Endodermal cell (in vitro differentiated cells): ENCODE measurements around the gene SPEM1. TPM values are rescaled to one million over a fixed set of nuclear protein-coding genes. Genes with fewer than 3 reads are reported as not detected.

Experiments used
- DNase-seq: peaks from one replicate; pipeline ENCODE4 v3.0.0-alpha.2; 2017
- H3K27ac ChIP-seq: 2 replicates; pipeline ENCODE4 v1.5.1; 2013; ENCODE audit warnings: mild to moderate bottlenecking, low read depth, low read length, moderate library complexity
- H3K27me3 ChIP-seq: 2 replicates; pipeline ENCODE4 v1.6.1; 2013; ENCODE audit warnings: mild to moderate bottlenecking, low read length, moderate library complexity; ENCODE audit not compliant: insufficient read depth, control insufficient read depth, poor library complexity, severe bottlenecking
- H3K36me3 ChIP-seq: 2 replicates; pipeline ENCODE4 v1.7.0; 2013; ENCODE audit warnings: mild to moderate bottlenecking, low read length, moderate library complexity; ENCODE audit not compliant: control insufficient read depth, insufficient read depth
- H3K4me1 ChIP-seq: one replicate; pipeline ENCODE4 v1.7.0; 2013; ENCODE audit warnings: low read length; ENCODE audit not compliant: control insufficient read depth, insufficient read depth
- H3K4me3 ChIP-seq: 2 replicates; pipeline ENCODE4 v1.5.1; 2013; ENCODE audit warnings: mild to moderate bottlenecking, low read length, moderate library complexity
- H3K9ac ChIP-seq: 2 replicates; pipeline ENCODE4 v1.6.1; 2013; ENCODE audit warnings: mild to moderate bottlenecking, low read length, moderate library complexity; ENCODE audit not compliant: poor library complexity, severe bottlenecking; ENCODE audit errors: extremely low read depth
- H3K9me3 ChIP-seq: 2 replicates; pipeline ENCODE4 v1.6.1; 2013; ENCODE audit warnings: mild to moderate bottlenecking, low read length, moderate library complexity; ENCODE audit not compliant: control insufficient read depth
- H3K27ac Mint-ChIP-seq: 2 replicates; pipeline ENCODE4 v1.8.0; 2020; ENCODE audit warnings: mixed read lengths
- H3K27me3 Mint-ChIP-seq: 2 replicates; pipeline ENCODE4 v1.8.0; 2021; ENCODE audit warnings: mild to moderate bottlenecking, mixed read lengths; ENCODE audit not compliant: insufficient read depth
- H3K36me3 Mint-ChIP-seq: 2 replicates; pipeline ENCODE4 v1.8.0; 2020; ENCODE audit warnings: low read depth, mixed read lengths
- H3K4me1 Mint-ChIP-seq: 2 replicates; pipeline ENCODE4 v1.8.0; 2020; ENCODE audit warnings: mixed read lengths
- H3K4me3 Mint-ChIP-seq: 2 replicates; pipeline ENCODE4 v1.8.0; 2020; ENCODE audit warnings: mild to moderate bottlenecking, moderate library complexity, mixed read lengths
- H3K9me3 Mint-ChIP-seq: 2 replicates; pipeline ENCODE4 v1.8.0; 2020; ENCODE audit warnings: mild to moderate bottlenecking, mixed read lengths
- WGBS, 2 experiments: methylation state at CpG; one replicate each; pipeline versions ENCODE4 v1.1.5 to v1.1.7; 2013; ENCODE audit warnings: missing lambda C conversion rate in 2 of 2, mixed read lengths in 1 of 2; ENCODE audit not compliant: insufficient coverage in 1 of 2, insufficient read length in 1 of 2; 5-methylcytosine and 5-hydroxymethylcytosine counted together
- total RNA-seq, 2 donors: library from RNA; stranded (reverse); fragmentation: NEBNext Ultra II Directional in 1 of 2; extraction: Animal tissue kit (Norgen Biotek cat#: 25700) in 1 of 2; gene quantifications; 2 replicates in 1 of 2; 3 replicates in 1 of 2; pipeline ENCODE4 v1.2.1, GENCODE V29; 2021
- TF ChIP-seq, protein P1 (sequence below): fragments of 200-600 bp; sonication (generic); conservative IDR thresholded peaks from 2 replicates; pipeline ENCODE4 v1.5.0; 2021; ENCODE audit warnings: antibody characterized with exemption, mild to moderate bottlenecking

The SPEM1 gene
- total RNA-seq, 2 donors from 2014 or later = 0.46 to 0.49 TPM

DNA sequence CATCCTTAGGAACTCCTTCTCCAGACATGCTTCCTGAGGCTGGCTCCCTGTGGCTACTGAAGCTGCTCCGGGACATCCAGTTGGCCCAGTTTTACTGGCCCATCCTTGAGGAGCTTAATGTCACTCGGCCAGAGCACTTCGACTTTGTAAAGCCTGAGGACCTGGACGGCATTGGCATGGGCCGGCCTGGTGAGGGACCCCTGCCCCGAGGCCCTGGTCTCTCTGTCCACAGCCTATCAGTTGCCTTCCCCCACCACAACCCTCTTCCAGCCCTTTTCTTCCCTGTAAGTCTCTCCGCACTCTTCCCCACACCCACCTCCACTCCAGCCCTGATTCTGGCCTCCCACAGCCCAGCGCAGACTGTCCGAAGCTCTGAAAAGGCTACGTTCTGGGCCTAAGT lies 37.2 kb upstream of the SPEM1 start:
- peaks cover 18% of the 10 kb centered on the region for H3K36me3 Mint-ChIP-seq
- peak; percentile 53 for DNase-seq
- no peak overlapping the region for H3K4me3 ChIP-seq
- TF ChIP-seq, protein P1, sequence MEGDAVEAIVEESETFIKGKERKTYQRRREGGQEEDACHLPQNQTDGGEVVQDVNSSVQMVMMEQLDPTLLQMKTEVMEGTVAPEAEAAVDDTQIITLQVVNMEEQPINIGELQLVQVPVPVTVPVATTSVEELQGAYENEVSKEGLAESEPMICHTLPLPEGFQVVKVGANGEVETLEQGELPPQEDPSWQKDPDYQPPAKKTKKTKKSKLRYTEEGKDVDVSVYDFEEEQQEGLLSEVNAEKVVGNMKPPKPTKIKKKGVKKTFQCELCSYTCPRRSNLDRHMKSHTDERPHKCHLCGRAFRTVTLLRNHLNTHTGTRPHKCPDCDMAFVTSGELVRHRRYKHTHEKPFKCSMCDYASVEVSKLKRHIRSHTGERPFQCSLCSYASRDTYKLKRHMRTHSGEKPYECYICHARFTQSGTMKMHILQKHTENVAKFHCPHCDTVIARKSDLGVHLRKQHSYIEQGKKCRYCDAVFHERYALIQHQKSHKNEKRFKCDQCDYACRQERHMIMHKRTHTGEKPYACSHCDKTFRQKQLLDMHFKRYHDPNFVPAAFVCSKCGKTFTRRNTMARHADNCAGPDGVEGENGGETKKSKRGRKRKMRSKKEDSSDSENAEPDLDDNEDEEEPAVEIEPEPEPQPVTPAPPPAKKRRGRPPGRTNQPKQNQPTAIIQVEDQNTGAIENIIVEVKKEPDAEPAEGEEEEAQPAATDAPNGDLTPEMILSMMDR = no peak
- WGBS, 2 experiments = 88 to 92% methylated on average over 9 to 10 of the region's 10 CpGs
- peaks cover 39% of the 10 kb centered on the region for H3K27me3 ChIP-seq
- peaks cover 9% of the 10 kb centered on the region for H3K4me1 Mint-ChIP-seq
- H3K27me3 Mint-ChIP-seq = peaks cover 46% of the 10 kb centered on the region
- H3K9ac ChIP-seq = no peak overlapping the region
- H3K27ac ChIP-seq = no peak overlapping the region
- H3K4me3 Mint-ChIP-seq = no peak overlapping the region
- H3K4me1 ChIP-seq = peaks cover 4% of the 10 kb centered on the region
- peaks cover 5% of the 10 kb centered on the region for H3K9me3 Mint-ChIP-seq
- H3K27ac Mint-ChIP-seq = no peak overlapping the region
- no peaks in the 10 kb centered on the region for H3K36me3 ChIP-seq
- peaks cover 9% of the 10 kb centered on the region for H3K9me3 ChIP-seq

DNA sequence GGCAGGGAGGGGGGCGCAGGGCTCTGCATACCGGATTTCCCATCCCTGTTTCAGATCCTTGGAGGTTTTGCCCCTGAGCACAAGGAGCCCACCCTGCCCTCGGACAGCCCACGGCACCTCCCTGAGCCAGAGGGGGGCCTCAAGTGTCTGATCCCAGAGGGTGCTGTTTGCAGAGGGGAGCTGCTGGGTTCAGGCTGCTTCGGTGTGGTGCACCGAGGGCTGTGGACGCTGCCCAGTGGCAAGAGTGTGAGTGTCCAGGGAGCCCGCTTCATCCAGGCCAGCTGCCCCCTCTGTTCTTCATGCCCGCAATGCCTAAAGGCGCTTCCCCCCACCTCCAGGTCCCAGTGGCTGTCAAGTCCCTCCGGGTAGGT lies 36.8 kb upstream of the SPEM1 start:
- H3K4me3 ChIP-seq = no peak overlapping the region
- Mint-ChIP-seq H3K4me1 (peaks cover 9% of the 10 kb centered on the region), H3K27ac (no peak overlapping the region), H3K9me3 (peaks cover 5% of the 10 kb centered on the region), H3K4me3 (no peak overlapping the region), H3K36me3 (peaks cover 20% of the 10 kb centered on the region), H3K27me3 (peaks cover 46% of the 10 kb centered on the region)
- 92 to 93% methylated on average over 6 to 11 of the region's 11 CpGs for WGBS, 2 experiments
- peaks cover 39% of the 10 kb centered on the region for H3K27me3 ChIP-seq
- TF ChIP-seq, protein P1 = no peak
- H3K4me1 ChIP-seq = peaks cover 4% of the 10 kb centered on the region
- no peaks in the 10 kb centered on the region for H3K36me3 ChIP-seq
- H3K9ac ChIP-seq = no peak overlapping the region
- H3K9me3 ChIP-seq = peaks cover 9% of the 10 kb centered on the region
- no peak overlapping the region for H3K27ac ChIP-seq
- peak; percentile 49 for DNase-seq

DNA sequence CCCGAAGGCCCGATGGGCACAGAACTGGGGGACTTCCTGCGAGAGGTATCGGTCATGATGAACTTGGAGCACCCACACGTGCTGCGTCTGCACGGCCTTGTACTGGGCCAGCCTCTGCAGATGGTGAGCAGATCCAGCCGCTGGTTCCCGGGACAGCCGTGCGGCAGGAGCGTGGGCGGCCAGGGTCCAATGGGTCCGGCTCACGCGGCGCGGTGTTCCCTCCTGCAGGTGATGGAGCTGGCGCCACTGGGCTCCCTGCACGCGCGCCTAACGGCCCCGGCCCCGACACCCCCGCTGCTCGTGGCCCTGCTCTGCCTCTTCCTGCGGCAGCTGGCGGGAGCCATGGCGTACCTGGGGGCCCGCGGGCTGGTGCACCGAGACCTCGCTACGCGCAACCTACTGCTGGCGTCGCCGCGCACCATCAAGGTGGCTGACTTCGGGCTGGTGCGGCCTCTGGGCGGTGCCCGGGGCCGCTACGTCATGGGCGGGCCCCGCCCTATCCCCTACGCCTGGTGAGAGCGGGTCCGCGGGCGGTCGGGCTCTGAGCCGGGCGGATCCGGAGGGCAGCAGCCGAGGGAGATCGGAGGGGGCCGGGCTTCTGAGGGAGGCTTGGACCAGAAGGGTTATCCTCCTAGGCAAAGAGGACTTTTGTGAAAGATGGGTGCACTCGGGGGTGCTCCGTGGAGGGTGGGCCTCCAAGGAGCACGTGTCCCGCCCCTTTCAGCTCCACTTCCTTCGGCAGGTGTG lies 36.2 kb upstream of the SPEM1 start:
- Mint-ChIP-seq H3K4me1 (peaks cover 9% of the 10 kb centered on the region), H3K4me3 (peak overlapping the region; percentile 41), H3K27ac (no peak overlapping the region), H3K36me3 (peaks cover 21% of the 10 kb centered on the region), H3K27me3 (peaks cover 46% of the 10 kb centered on the region), H3K9me3 (peaks cover 5% of the 10 kb centered on the region)
- Histone ChIP-seq H3K36me3 (no peaks in the 10 kb centered on the region), H3K27me3 (peaks cover 39% of the 10 kb centered on the region), H3K4me1 (peaks cover 4% of the 10 kb centered on the region), H3K9me3 (peaks cover 9% of the 10 kb centered on the region), H3K4me3 (no peak overlapping the region), H3K9ac (no peak overlapping the region), H3K27ac (no peak overlapping the region)
- 27 to 38% methylated on average over 30 to 65 of the region's 65 CpGs for WGBS, 2 experiments
- DNase-seq = peak; percentile 96
- TF ChIP-seq, protein P1 = no peak
